Dendritic cell treated with granulocyte-macrophage colony-stimulating factor and Interleukin-4, amounts not matched to agents 40 ng/mL and 50 ng/mL, for 4 days (primary cell): ENCODE data around the gene CRTC3.
"Not testable (repeated sequence)": the region's sequence is repeated elsewhere in the genome, so short reads cannot be mapped to it uniquely, and the experiment has no call there.

Source experiments
- H3K27ac Mint-ChIP-seq: one replicate; pipeline ENCODE4 v1.8.0; 2022; ENCODE audit warnings: mild to moderate bottlenecking, mixed read lengths
- H3K27me3 Mint-ChIP-seq: one replicate; pipeline ENCODE4 v1.8.0; 2022; ENCODE audit warnings: mild to moderate bottlenecking, mixed read lengths
- H3K36me3 Mint-ChIP-seq: one replicate; pipeline ENCODE4 v1.8.0; 2022; ENCODE audit warnings: low read depth, mixed read lengths
- H3K4me1 Mint-ChIP-seq: one replicate; pipeline ENCODE4 v1.8.0; 2022; ENCODE audit warnings: low read depth, mixed read lengths
- H3K4me3 Mint-ChIP-seq: one replicate; pipeline ENCODE4 v1.8.0; 2022; ENCODE audit warnings: mild to moderate bottlenecking, moderate library complexity, mixed read lengths
- H3K9me3 Mint-ChIP-seq: one replicate; pipeline ENCODE4 v1.8.0; 2022; ENCODE audit warnings: mixed read lengths
- intact Hi-C: fragments of 100-400 bp; cut with micrococcal nuclease; formaldehyde crosslinking; loops from one replicate; pipeline ENCODE4 v1.15.0; 2022

Gene CRTC3

GRCh38 chr15:90610190-90610589 lies 80.5 kb downstream of the CRTC3 start:
- Mint-ChIP-seq H3K4me3 (no peak overlapping the region), H3K9me3 (no peaks in the 10 kb centered on the region), H3K27ac (no peak overlapping the region)

DNA sequence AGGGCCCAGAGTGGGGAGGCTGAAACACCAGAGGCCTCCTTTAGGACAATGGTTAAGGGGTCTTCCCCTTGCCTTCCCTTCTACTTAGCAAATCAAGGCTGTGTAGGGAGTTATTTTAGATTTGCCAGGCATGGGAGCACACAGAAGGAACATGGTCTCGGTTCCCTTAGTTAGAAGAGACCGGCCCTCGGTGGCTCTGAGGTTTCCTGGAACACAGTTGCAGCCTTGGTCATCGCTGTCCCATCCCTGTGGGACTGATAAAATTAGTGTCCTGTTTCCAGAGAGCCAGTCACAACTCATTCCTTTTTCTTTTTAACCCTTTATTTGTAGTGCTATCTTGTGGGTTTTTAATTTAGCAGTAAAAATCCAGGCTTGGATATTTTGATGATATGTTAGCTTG lies 81.4 kb downstream of the CRTC3 start:
- Mint-ChIP-seq H3K27ac (no peak overlapping the region), H3K36me3 (peaks cover 78% of the 10 kb centered on the region), H3K4me1 (no peaks in the 10 kb centered on the region), H3K27me3 (no peaks in the 10 kb centered on the region), H3K4me3 (no peak overlapping the region), H3K9me3 (no peaks in the 10 kb centered on the region)
- intact Hi-C loops = no loop called here

More at GRCh38 chr15:90610190-90610589, 80.5 kb downstream of the CRTC3 start:
- H3K36me3 Mint-ChIP-seq = peaks cover 88% of the 10 kb centered on the region
- H3K27me3 Mint-ChIP-seq = no peaks in the 10 kb centered on the region
- H3K4me1 Mint-ChIP-seq = no peaks in the 10 kb centered on the region
- intact Hi-C loops = no loop called here

DNA sequence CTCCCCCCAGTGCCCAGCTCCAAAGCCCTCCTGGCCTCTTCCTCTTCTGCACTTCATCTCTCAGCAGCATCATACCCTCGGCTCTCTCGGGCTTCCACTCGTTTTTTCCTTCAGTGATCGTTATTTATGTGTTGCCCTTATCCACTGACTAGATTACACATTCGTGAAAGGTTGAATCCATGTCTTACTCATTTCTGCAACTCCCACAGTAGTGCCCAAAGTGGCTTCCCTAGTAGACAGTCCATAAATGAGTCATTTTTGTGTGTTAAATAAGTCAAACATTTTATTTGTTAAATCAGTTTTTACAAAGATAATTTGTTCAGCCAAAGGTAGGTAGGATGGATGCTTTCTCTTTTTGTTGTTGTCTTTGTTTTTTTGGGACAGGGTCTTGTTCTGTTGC lies 87.4 kb downstream of the CRTC3 start:
- Mint-ChIP-seq H3K36me3 (peaks cover 66% of the 10 kb centered on the region), H3K4me1 (peaks cover 22% of the 10 kb centered on the region), H3K27me3 (no peaks in the 10 kb centered on the region), H3K4me3 (no peak overlapping the region), H3K9me3 (no peaks in the 10 kb centered on the region), H3K27ac (no peak overlapping the region)
- intact Hi-C loops = no loop called here

DNA sequence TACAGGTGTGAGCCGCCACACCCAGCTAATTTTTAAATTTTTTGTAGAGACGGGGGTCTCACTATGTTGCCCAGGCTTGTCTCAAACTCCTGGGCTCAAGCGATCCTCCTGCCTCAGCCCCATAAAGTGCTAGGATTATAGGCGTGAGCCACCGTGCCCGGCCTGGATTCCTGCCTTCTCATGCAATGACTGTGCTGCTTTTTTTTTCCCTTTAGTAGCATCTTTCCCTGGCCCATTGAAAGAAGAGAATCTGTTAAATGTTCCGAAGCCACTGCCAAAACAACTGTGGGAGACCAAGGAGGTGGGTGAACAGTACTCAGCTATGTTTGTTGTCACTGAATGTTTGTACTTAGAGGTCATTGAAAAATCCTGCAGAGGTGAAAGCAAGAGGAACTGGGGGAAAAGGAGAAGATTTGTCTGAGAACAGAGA lies 88.0 kb downstream of the CRTC3 start:
- Mint-ChIP-seq H3K4me1 (peaks cover 22% of the 10 kb centered on the region), H3K27me3 (no peaks in the 10 kb centered on the region), H3K36me3 (peaks cover 61% of the 10 kb centered on the region), H3K27ac (no peak overlapping the region), H3K9me3 (no peaks in the 10 kb centered on the region), H3K4me3 (no peak overlapping the region)
- intact Hi-C loops = no loop called here

GRCh38 chr15:90618330-90619125 lies 88.8 kb downstream of the CRTC3 start:
- H3K27ac Mint-ChIP-seq = no peak overlapping the region
- peaks cover 53% of the 10 kb centered on the region for H3K36me3 Mint-ChIP-seq
- peaks cover 22% of the 10 kb centered on the region for H3K4me1 Mint-ChIP-seq
- H3K9me3 Mint-ChIP-seq = no peaks in the 10 kb centered on the region
- no peaks in the 10 kb centered on the region for H3K27me3 Mint-ChIP-seq
- no peak overlapping the region for H3K4me3 Mint-ChIP-seq
- intact Hi-C loops = no loop called here

- no peaks in the 10 kb centered on the region for H3K27me3 Mint-ChIP-seq
- H3K9me3 Mint-ChIP-seq = no peaks in the 10 kb centered on the region
- peaks cover 22% of the 10 kb centered on the region for H3K4me1 Mint-ChIP-seq
- peaks cover 46% of the 10 kb centered on the region for H3K36me3 Mint-ChIP-seq
- no peak overlapping the region for H3K27ac Mint-ChIP-seq
- H3K4me3 Mint-ChIP-seq = no peak overlapping the region
- intact Hi-C loops = no loop called here
Measured at GRCh38 chr15:90619468-90619867, 89.7 kb downstream of the CRTC3 start.

DNA sequence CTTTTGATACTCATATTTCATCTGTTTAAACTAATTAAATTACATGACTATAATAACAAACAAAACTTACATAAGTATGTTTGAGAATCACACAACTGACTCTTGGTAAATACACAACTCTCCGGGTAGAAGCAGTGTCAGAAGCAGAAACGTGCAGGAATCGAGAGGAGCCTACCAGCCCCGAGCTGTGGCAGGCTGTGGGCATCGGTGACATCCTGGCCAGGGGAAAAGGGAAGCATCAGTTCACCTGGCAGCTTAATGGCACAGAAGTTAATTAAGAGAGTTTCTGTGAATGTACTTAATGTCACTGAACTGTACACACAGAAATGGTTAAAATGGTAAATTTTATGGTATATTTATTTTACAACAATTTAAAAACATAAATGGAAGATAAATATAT lies 90.2 kb downstream of the CRTC3 start:
- intact Hi-C loops = no loop called here
- H3K27ac Mint-ChIP-seq = no peak overlapping the region

GRCh38 chr15:90620379-90621067 lies 90.8 kb downstream of the CRTC3 start:
- Mint-ChIP-seq H3K36me3 (peaks cover 41% of the 10 kb centered on the region), H3K27ac (no peak overlapping the region), H3K4me3 (no peak overlapping the region), H3K9me3 (no peaks in the 10 kb centered on the region), H3K27me3 (no peaks in the 10 kb centered on the region), H3K4me1 (peaks cover 22% of the 10 kb centered on the region)
- intact Hi-C loops = no loop called here

More for the DNA sequence above, 90.2 kb downstream of the CRTC3 start:
- no peaks in the 10 kb centered on the region for H3K9me3 Mint-ChIP-seq
- H3K27me3 Mint-ChIP-seq = no peaks in the 10 kb centered on the region
- peaks cover 22% of the 10 kb centered on the region for H3K4me1 Mint-ChIP-seq
- H3K36me3 Mint-ChIP-seq = peaks cover 41% of the 10 kb centered on the region
- no peak overlapping the region for H3K4me3 Mint-ChIP-seq

DNA sequence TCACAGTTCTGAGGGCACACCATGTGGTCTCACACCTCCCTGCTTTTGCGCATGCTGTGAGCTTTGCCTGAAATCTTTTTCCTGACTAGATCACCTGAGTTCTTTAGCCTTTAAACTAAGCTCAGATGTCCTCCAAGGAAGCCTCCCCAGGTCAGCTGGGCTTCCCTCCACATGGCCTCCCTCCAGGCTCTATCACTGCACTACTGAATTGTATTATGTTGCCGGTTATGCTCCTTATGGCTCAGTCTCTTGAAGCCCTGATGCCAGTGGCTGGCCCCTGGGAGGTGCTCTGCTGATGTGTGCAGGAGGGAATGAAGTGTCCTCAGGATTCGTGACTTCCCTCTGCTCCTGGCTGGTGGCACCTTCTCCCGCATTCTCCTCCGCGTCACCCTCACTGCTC lies 94.1 kb downstream of the CRTC3 start:
- Mint-ChIP-seq H3K9me3 (no peaks in the 10 kb centered on the region), H3K27ac (no peak overlapping the region), H3K4me3 (no peak overlapping the region), H3K36me3 (peaks cover 17% of the 10 kb centered on the region), H3K4me1 (peaks cover 13% of the 10 kb centered on the region), H3K27me3 (no peaks in the 10 kb centered on the region)
- intact Hi-C loops = no loop called here

DNA sequence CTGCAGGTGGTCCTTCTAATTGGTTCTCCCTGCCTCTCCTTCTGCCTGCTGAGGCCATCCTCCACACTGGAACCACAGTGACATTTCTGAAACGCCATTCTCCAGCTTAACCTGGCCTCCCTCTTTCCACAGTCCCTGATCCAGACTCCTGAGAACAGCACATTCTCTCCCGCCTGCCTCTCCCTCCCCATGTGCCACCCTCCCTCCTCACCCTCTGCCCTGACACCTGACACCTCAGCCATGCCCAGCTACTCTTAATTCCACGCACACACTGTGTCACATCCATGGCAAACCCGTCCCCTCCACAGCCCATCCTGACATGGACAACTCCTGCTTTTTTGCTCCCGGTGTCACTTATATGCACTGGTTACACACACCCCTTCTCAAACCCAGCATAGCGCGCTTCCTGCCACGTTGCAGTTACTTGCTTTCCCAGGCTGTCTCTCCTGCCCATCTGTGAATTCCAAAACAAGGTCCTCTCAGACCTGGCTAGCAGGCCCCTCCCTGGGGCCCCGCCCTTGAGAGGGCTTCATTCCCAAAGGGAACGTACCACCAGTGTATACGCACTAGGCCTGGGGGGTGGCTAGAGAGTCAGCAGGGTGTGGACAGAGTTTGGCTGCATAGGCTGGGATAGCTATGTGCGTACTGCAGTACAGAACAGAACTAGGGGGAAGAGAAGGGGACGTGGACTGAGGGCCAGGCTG lies 94.7 kb downstream of the CRTC3 start:
- Mint-ChIP-seq H3K9me3 (no peaks in the 10 kb centered on the region), H3K27ac (no peak overlapping the region), H3K36me3 (peaks cover 12% of the 10 kb centered on the region), H3K27me3 (no peaks in the 10 kb centered on the region), H3K4me3 (no peak overlapping the region), H3K4me1 (peaks cover 13% of the 10 kb centered on the region)
- intact Hi-C loops = no loop called here

DNA sequence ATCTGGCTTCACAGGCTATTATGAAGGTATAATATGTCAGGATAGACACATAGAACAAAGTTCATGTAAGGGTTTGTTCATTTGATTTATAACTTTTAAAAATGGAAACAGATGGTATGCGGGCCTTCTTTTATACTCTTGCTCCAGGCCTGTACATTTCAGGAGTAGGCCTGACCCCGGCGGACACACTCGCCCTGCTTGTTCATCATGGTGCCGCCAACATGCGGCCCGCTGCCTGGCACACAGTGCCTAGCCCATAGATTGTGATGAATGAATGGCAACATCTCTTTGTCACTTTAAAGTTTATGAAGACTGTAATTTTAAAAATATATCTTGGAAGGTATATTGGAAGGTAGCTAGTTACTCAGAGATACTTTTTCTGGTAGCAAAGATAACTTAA lies 95.3 kb downstream of the CRTC3 start:
- no peaks in the 10 kb centered on the region for H3K27me3 Mint-ChIP-seq
- intact Hi-C loops = no loop called here
- H3K27ac Mint-ChIP-seq = no peak overlapping the region
- no peaks in the 10 kb centered on the region for H3K9me3 Mint-ChIP-seq
- H3K4me1 Mint-ChIP-seq = peaks cover 8% of the 10 kb centered on the region
- peaks cover 9% of the 10 kb centered on the region for H3K36me3 Mint-ChIP-seq
- H3K4me3 Mint-ChIP-seq = no peak overlapping the region

DNA sequence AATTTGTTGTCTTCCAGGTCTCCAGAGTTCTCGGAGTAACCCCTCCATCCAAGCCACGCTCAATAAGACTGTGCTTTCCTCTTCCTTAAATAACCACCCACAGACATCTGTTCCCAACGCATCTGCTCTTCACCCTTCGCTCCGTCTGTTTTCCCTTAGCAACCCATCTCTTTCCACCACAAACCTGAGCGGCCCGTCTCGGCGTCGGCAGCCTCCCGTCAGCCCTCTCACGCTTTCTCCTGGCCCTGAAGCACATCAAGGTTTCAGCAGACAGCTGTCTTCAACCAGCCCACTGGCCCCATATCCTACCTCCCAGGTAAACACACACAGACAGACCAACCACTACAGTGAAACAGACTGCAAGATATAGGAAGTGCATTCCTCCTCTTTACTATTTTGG lies 99.5 kb downstream of the CRTC3 start:
- Mint-ChIP-seq H3K4me1 (no peaks in the 10 kb centered on the region), H3K36me3 (peaks cover 30% of the 10 kb centered on the region), H3K27ac (no peak overlapping the region), H3K4me3 (no peak overlapping the region), H3K9me3 (no peaks in the 10 kb centered on the region), H3K27me3 (no peaks in the 10 kb centered on the region)
- intact Hi-C loops = no loop called here

- H3K9me3 Mint-ChIP-seq = no peaks in the 10 kb centered on the region
- H3K27ac Mint-ChIP-seq = no peak overlapping the region
- peaks cover 6% of the 10 kb centered on the region for H3K4me1 Mint-ChIP-seq
- no peaks in the 10 kb centered on the region for H3K27me3 Mint-ChIP-seq
- intact Hi-C loops = no loop called here
- peaks cover 59% of the 10 kb centered on the region for H3K36me3 Mint-ChIP-seq
- no peak overlapping the region for H3K4me3 Mint-ChIP-seq
Measured at GRCh38 chr15:90633360-90633759, 103.6 kb downstream of the CRTC3 start.

- H3K36me3 Mint-ChIP-seq = peaks cover 76% of the 10 kb centered on the region
- H3K9me3 Mint-ChIP-seq, H3K27me3 Mint-ChIP-seq, intact Hi-C loops, H3K4me3 Mint-ChIP-seq, H3K27ac Mint-ChIP-seq: not testable (repeated sequence)
- H3K4me1 Mint-ChIP-seq = peaks cover 26% of the 10 kb centered on the region
Measured at GRCh38 chr15:90636993-90637392, 107.3 kb downstream of the CRTC3 start.
